HFF-Myc (cell line): ENCODE results near the gene GDPD3.

Source experiments
- DNase-seq: peaks from one replicate; pipeline ENCODE4 v3.0.0-alpha.2; 2011; ENCODE audit warnings: low read depth; ENCODE audit errors: extremely low read depth
- H3K4me3 ChIP-seq: replicated peaks from 2 replicates; pipeline ENCODE4 v1.5.1; 2011; ENCODE audit warnings: low read depth, mild to moderate bottlenecking, control low read depth, low read length
- TF ChIP-seq, protein P1 (sequence below): IDR thresholded peaks from 2 replicates; pipeline ENCODE4 v1.5.1; 2012; ENCODE audit warnings: mild to moderate bottlenecking, low read depth, low read length, control low read depth; ENCODE audit errors: missing control alignments

GDPD3 gene

DNA sequence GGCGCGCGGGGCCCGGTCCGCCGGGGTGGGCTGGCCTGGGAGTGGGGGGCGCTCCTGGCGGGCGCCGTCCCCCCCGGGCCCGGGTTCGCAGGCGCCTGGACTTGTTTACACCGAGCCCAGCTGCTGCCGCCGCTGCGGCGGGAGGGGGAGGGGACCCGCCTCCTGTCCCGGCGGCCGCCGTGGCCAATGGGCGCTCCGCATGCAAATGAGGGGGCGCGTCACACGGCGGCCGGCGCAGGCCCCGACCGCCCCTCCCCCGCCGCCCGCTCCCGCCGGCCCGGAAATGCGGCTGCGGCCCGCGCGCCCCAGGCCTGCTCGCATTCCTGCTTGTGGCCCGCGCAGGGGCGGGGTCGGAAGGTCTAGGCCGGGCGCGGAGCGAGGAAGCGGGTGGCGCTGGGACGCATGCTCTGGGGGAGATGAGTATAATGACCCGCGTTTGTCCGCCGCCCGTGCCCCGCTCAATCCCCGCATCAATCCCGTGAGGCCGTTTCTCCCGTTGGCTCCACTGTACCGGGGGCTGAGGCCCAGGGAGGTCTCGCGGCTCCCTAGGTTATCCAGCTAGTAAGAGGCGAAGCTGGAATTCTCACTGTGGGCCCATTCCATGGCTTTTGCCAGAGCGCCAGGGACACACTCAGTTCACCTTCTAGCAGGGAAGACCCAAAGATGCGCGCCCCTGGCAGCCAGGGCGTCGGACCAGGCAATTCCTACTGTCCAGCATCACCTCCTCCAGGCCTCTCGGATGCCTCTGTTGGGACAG, 17.1 kb downstream of the GDPD3 start, which contains the start of gene YPEL3:
Gene YPEL3, minus strand, starts transcription at position 109 of the 757 bp plus-strand sequence. CDS start 731 bp downstream, outside the sequence.
- peak within 1 kb of the TSS; percentile 46 for H3K4me3 ChIP-seq
- TF ChIP-seq, protein P1, sequence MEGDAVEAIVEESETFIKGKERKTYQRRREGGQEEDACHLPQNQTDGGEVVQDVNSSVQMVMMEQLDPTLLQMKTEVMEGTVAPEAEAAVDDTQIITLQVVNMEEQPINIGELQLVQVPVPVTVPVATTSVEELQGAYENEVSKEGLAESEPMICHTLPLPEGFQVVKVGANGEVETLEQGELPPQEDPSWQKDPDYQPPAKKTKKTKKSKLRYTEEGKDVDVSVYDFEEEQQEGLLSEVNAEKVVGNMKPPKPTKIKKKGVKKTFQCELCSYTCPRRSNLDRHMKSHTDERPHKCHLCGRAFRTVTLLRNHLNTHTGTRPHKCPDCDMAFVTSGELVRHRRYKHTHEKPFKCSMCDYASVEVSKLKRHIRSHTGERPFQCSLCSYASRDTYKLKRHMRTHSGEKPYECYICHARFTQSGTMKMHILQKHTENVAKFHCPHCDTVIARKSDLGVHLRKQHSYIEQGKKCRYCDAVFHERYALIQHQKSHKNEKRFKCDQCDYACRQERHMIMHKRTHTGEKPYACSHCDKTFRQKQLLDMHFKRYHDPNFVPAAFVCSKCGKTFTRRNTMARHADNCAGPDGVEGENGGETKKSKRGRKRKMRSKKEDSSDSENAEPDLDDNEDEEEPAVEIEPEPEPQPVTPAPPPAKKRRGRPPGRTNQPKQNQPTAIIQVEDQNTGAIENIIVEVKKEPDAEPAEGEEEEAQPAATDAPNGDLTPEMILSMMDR, result no peak
- DNase-seq, result no peak

DNA sequence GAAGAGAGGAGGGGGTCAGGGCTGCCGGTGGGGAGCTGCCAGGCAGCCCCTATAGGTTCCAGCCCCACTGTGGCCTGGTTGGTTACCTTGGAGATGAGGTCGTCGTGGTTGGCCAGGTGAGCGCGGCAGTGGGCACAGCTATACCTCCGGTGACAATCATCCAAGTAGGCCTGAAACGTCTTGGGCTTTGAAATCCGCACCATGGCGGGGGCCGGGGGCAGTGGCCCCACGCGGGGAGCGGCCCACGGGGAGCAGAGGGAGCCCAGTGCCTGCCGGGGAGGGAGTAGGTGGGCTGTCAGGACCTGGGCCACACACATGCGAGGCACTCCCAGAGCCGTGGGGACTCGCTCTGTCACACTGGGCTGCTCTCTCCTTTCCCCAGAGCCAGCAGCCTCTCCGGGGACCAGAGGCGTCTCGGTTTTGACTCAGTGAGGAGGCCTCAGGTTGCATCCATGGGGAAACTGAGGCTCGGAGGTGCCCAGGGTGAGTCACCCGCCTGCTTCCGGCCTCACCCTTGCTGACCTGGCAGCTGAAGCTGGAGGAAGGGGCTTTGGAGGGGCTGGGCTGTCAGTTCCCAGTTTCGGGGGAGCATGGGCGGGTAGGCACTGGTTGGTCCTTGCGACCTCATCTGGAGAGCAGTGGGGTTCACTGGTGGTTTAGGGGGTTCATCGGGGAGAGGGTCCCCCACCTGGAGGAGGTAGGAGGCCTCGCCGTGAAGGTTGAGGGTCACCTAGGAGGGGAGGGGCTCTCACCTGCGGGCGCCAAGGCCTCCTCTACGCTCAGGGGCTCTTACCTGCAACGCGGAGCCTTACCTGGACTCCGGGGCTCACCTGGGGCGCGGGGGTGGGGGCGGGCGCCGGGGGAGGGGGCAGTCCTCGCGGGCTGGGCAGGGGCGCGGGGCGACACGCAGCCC, 17.9 kb downstream of the GDPD3 start:
- no peak for DNase-seq
- TF ChIP-seq, protein P1, result no peak
- peak overlapping the region; percentile 46 for H3K4me3 ChIP-seq

GRCh38 chr16:30094541-30095165, 18.7 kb downstream of the GDPD3 start:
- 0 out of 2 replicates have a peak overlapping the region, but pooled peaks have one; percentile 46 for H3K4me3 ChIP-seq
- DNase-seq, result no peak
- TF ChIP-seq, protein P1, result no peak

- TF ChIP-seq, protein P1, result peak; percentile 74
- DNase-seq, result no peak
- H3K4me3 ChIP-seq, result peak overlapping the region; percentile 42
Measured at GRCh38 chr16:30092373-30093010, 20.8 kb downstream of the GDPD3 start.

GRCh38 chr16:30091474-30092372, 21.6 kb downstream of the GDPD3 start, which contains the start of gene TBX6:
Gene TBX6 (minus strand): TSS chr16:30091924. CDS start chr16:30091193, 731 bp downstream.
- TF ChIP-seq, protein P1, result peak; percentile 74
- DNase-seq, result peak; percentile 50
- H3K4me3 ChIP-seq, result peak within 1 kb of the TSS; percentile 42
